Measurements from ENCODE around the gene SLC35F5. TPM values are rescaled to one million over a fixed set of nuclear protein-coding genes. Genes with fewer than 3 reads are reported as not detected.

Gene SLC35F5
- total RNA-seq, 4 donors from 2014 or later, result 64.2 to 106 (median 78.8) TPM

DNA sequence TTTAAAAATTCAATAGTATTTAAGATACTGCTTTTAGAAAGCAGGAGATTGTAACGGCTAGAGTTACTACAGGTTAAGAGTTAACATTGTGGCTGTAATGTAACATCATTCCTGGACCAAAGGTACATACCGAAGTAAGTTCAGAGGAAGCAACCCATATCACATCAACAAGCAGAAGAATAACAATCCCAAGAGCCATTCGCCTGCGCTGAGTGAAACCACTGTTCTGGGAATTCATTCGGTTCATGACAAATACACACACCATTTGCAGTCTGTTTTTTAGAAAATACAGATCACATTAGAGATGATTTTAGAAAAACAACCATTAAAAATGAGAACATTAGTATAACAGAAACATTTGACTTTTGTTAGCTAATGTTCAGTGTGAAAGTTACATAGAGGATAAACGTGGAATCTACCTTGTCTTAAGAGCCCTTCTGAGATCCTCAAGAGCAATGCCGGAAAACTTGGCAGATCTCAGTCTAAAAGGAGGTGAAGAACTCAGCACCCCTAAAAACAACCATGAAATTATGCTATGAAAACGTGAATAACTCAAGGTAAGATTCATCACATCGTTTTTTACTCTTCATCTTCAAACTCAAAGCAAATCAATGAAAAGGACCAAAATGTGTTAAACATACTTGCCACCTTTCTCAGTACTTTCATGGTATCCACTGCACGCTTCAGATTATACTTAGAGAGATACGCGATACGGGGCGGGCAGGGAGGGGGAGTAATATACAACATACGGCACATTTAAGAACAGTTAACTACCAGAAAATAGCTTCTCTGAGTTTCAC lies 1.2 kb downstream of the SLC35F5 start:
- no peak for TF ChIP-seq CTCF (IDR thresholded peaks at IDR 0.05; ENCODE audit: low read depth)

- no peak for TF ChIP-seq CTCF (IDR thresholded peaks at IDR 0.05; ENCODE audit: low read depth)
Measured at GRCh38 chr2:113754160-113754559, 2.3 kb downstream of the SLC35F5 start.

- TF ChIP-seq CTCF (IDR thresholded peaks at IDR 0.05; ENCODE audit: low read depth), result no peak
Measured at GRCh38 chr2:113750385-113750784, 6.1 kb downstream of the SLC35F5 start.

DNA sequence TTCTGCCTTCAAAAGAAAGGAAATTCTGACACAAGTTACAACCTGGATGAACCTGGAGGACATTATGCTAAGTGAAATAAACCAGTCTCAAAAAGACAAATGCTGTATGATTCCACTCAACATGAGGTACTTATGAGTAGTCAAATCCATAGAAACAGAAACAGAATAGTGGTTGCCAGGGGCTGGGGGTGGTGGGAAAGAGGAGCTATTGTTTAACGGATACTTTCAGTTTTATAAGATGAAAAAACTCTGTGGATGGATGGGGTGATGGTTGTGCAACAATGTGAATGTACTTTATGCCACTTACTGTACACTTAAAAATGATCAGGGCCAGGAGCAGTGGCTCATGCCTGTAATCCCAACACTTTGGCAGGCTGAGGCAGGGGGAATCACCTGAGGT lies 15.4 kb downstream of the SLC35F5 start:
- no peak for TF ChIP-seq CTCF (IDR thresholded peaks at IDR 0.05; ENCODE audit: low read depth)

DNA sequence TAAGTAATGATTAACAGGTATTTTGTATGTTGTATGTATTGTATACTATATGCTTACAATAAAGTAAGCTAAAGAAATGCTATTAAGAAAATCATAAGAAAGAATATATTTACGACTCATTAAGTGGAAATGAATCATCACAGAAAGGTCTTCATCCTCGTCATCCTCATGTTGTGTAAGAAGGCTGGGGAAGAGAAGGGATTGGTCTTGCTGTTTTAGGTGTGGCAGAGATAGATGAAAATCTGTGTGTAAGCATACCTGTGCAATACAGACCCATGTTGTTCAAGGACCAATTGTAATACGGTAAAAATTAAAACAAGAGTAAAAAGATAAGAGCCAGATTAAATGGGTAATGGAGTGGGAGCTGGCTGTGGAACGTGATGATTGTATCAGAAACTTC lies 16.6 kb downstream of the SLC35F5 start:
- no peak for TF ChIP-seq CTCF (IDR thresholded peaks at IDR 0.05; ENCODE audit: low read depth)

- TF ChIP-seq CTCF (IDR thresholded peaks at IDR 0.05; ENCODE audit: low read depth), result no peak
Measured at GRCh38 chr2:113734185-113734584, 22.3 kb downstream of the SLC35F5 start.

DNA sequence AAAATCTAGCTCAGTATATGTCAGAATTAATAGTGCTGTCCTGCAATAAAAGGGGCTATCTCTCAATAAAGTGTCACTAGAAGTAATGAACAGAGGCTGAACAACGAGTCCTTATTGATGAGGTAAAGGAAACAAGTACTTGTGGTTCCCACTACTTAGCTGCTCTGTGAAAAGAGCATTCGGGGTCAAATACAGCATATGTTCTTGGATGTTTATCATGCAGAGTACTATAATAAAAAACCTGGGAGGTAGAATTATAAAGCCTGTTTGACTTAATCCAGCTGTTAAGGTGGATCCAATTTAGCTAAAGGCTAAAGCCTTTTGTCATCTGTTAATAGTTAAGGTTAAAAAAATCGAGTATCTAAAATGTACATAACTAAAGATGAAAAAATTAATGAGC lies 32.4 kb downstream of the SLC35F5 start:
- TF ChIP-seq CTCF (IDR thresholded peaks at IDR 0.05; ENCODE audit: low read depth), result no peak
